ENCODE measurements around the gene ERGIC3.
"Not testable (repeated sequence)": the region's sequence is repeated elsewhere in the genome, so short reads cannot be mapped to it uniquely, and the experiment has no call there.

ERGIC3 gene

GRCh38 chr20:35541783-35542662 is at the start of gene ERGIC3:
Gene ERGIC3, plus strand, starts transcription at chr20:35542078. Its CDS starts 20 bp downstream, at chr20:35542098.
- peak; percentile 92 for DNase-seq

- no peak for DNase-seq
These were observed 49.5 kb upstream of the ERGIC3 start for GRCh38 chr20:35492352-35492751.

GRCh38 chr20:35496481-35496880 is 45.4 kb upstream of the ERGIC3 start:
- no peak for DNase-seq

- peak; percentile 80 for DNase-seq
These were observed 44.6 kb upstream of the ERGIC3 start for GRCh38 chr20:35497320-35497719.

- peak; percentile 74 for DNase-seq
These were observed 44.1 kb upstream of the ERGIC3 start for GRCh38 chr20:35497780-35498189.

DNA sequence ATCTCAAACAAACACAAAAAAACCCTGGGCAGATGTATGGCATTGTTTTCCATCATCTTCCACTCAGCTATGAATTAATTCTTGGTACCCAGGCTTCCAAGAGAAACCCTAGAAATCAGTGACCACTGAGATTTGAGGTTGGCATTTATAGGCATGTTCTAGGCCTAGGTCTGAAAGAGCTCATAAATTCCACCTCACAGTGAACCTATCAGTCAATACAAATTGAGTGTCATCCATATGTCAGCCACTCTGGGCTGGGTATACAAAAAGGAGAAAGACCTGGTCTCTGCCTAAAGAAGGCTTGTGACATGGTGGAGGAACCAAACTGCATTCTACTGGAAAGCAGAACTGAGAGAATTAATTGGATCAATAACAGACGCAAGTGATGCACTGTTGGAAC is 42.6 kb upstream of the ERGIC3 start:
- DNase-seq, result no peak

DNA sequence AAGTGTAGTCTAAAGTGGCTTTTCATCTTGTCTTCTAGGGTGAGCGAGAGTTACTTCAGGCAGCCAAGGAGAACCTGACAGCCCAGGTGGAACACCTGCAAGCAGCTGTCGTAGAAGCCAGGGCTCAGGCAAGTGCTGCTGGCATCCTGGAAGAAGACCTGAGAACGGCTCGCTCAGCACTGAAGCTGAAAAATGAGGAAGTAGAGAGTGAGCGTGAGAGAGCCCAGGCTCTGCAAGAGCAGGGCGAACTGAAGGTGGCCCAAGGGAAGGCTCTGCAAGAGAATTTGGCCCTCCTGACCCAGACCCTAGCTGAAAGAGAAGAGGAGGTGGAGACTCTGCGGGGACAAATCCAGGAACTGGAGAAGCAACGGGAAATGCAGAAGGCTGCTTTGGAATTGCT is 39.5 kb upstream of the ERGIC3 start:
- no peak for DNase-seq

DNA sequence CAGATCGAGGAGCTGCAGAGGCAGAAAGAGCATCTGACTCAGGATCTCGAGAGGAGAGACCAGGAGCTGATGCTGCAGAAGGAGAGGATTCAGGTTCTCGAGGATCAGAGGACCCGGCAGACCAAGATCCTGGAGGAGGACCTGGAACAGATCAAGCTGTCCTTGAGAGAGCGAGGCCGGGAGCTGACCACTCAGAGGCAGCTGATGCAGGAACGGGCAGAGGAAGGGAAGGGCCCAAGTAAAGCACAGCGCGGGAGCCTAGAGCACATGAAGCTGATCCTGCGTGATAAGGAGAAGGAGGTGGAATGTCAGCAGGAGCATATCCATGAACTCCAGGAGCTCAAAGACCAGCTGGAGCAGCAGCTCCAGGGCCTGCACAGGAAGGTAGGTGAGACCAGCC is 38.6 kb upstream of the ERGIC3 start:
- no peak for DNase-seq

- DNase-seq, result peak; percentile 30
These were observed 37.9 kb upstream of the ERGIC3 start for GRCh38 chr20:35503841-35504561.

DNA sequence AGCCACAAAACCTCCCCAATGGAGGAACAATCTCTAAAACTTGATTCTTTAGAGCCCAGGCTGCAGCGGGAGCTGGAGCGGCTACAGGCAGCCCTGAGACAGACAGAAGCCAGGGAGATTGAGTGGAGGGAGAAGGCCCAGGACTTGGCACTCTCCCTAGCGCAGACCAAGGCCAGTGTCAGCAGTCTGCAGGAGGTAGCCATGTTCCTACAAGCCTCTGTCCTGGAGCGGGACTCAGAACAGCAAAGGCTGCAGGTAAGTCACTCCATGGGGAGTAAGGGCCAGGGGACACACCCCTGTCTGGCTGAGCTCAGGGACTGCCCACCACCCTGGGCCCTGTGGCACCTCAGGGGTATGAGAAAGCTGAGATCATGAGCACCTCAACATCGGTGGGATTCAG is 37.1 kb upstream of the ERGIC3 start:
- DNase-seq, result no peak

- no peak for DNase-seq
These were observed 35.7 kb upstream of the ERGIC3 start for GRCh38 chr20:35506179-35506578.

DNA sequence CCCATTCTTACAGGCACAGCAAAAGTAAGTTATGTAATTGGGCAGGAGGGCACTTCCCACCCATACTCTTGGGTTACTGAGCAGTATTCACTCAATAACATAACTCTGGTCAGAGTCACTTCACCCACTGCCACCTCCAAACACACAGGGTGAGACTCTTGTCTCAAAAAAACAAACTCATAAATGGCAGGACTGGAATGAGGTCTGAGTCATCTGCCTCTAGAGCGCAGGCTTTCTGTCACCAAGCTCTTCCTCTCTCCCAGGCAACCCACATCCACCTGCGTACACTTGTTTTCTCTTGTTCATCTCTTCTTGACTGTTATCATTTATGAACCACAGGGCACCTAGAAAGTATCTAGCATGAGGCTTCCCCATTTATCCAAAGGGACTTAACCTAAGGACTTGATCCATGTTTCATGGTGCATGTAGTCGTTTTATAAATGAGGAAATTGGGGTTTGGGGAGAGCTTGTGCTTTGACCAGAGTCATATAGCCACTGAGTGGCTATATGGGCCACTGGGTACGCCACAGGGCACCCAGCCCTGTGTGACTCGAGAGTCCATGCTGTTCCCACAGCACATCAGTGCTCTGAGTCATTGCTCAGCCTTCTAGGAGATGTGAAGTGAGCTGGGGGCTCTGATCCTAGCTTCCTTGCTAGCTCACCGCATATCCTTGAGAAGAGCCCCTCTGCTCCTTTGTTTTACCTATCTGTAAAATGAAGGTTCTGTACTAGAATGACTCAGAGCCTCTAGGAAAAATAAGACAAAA is 34.8 kb upstream of the ERGIC3 start:
- no peak for DNase-seq

DNA sequence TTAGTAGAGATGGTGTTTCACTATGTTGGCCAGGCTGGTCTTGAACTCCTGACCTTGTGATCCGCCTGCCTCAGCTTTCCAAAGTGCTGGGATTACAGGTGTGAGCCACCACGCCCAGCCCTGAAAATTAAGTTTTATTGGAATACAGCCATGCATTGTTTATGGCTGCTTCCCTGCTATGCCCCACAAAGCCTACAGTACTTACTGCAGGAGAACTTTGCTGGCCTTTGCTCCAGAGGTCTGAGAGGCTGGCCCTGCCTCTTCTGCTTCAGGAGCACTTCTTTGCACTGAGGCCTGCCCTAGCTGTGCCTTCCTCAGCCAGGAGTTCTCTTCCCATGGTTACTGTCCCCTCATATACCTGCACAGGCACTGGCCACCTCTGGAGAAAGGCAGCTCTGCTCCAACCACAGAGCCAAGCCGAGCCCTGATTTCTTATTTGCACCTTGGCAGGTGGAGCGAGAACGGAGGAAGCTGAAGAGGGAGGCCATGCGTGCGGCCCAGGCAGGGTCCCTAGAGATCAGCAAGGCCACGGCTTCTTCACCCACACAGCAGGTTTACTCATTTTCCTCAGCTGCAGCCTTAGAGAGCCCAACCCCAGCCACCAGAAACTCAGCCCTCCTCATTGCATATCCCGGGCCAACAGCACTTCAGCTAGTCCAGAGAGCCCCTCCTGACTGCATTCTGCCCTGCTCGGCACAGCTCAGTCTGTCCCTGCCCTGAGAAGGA is 33.2 kb upstream of the ERGIC3 start:
- DNase-seq, result no peak

- DNase-seq, result no peak
These were observed 30.7 kb upstream of the ERGIC3 start for GRCh38 chr20:35510951-35511735.

- DNase-seq, result no peak
These were observed 30.0 kb upstream of the ERGIC3 start for GRCh38 chr20:35511814-35512420.

GRCh38 chr20:35514371-35514932 is 27.4 kb upstream of the ERGIC3 start:
- no peak for DNase-seq

DNA sequence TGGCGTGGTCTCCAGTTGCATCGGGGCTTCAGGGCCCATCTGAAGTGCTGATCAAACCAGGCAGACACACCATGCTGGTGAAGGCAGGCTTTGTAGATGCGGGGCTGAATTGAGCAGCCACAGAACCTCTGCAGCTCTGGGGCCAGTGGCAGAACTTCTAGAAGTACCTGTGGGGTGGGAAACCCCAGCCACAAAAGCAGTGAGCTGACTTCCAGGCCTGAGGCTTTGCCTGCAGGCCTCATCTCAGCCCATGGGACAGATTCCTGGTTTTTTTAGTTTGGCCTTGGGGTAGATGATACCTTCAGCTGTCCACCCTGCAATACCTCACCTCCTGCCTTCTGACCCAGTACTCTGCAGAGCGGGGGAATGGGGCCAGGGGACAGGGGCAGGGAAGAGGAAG is 26.5 kb upstream of the ERGIC3 start:
- DNase-seq, result no peak

DNA sequence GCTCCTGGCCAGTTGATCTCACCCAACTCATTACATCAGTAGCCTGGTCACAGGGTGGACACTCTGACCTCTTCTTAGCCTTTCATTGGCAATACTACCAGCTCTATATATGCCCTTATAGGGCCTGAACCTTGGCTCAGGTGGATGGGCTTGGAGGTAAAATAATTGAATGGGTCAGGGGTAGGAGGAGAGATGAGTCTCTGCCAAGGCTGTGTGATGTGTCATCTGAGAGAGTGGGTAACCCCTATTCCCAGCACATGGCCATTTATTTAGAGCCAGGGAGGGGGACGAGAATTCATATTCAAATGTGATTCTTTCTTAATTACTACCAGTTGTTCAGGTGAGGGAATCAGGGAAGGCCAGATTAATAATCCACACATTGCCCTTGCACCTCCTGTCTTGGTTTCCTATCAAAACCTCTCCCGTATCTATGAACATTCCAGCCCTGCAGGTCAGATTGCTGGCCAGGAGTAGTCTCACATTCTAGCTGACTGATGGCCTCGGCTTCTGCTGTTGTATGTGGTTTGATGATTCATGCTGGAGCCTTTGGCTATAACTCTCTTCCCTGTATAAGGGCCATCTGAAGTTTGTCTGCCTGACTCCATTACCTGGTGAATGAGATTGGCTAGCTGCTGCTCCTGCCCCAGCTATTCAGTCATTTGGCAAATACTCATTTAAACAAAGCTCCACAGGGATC is 25.8 kb upstream of the ERGIC3 start:
- no peak for DNase-seq

DNA sequence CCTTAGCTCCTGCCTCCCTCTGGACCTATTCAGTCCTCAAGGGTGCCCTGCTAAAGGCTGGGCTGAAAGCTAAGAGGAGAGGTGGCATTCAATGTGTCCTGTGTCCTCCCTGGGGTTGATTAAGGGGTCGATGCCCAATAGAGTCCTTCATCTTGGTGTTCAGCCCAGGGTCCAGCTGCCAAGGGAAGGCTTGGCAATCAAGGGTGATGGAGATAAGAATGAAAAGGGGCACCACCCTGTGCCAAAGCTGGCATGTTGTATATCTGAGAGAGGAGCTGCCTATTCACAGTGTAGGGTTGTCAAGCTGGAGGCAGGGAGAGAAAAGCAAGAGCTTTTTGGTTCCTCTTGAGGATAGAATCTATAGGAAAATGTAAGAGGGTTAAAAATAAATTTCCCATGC is 24.8 kb upstream of the ERGIC3 start:
- no peak for DNase-seq

- DNase-seq, result not testable (repeated sequence)
These were observed 24.1 kb upstream of the ERGIC3 start for GRCh38 chr20:35517767-35518166.
